GM12864 (cell line): ENCODE measurements around the gene SSU72.
A peak's percentile ranks its signal among the peaks of the same experiment; 100 is the strongest.

Experiments
- DNase-seq: peaks from one replicate; pipeline ENCODE4 v3.0.0-alpha.2; 2011; ENCODE audit warnings: low read depth
- H3K4me3 ChIP-seq: 2 replicates; pipeline ENCODE4 v1.5.1; 2011; ENCODE audit warnings: mild to moderate bottlenecking, low read depth, low read length, control low read depth
- TF ChIP-seq, protein P1 (sequence below): IDR thresholded peaks from 2 replicates; pipeline ENCODE4 v1.5.1; 2011; ENCODE audit warnings: low read depth, mild to moderate bottlenecking, moderate library complexity, low read length, control low read depth, inconsistent platforms; ENCODE audit errors: missing control alignments

The SSU72 gene

DNA sequence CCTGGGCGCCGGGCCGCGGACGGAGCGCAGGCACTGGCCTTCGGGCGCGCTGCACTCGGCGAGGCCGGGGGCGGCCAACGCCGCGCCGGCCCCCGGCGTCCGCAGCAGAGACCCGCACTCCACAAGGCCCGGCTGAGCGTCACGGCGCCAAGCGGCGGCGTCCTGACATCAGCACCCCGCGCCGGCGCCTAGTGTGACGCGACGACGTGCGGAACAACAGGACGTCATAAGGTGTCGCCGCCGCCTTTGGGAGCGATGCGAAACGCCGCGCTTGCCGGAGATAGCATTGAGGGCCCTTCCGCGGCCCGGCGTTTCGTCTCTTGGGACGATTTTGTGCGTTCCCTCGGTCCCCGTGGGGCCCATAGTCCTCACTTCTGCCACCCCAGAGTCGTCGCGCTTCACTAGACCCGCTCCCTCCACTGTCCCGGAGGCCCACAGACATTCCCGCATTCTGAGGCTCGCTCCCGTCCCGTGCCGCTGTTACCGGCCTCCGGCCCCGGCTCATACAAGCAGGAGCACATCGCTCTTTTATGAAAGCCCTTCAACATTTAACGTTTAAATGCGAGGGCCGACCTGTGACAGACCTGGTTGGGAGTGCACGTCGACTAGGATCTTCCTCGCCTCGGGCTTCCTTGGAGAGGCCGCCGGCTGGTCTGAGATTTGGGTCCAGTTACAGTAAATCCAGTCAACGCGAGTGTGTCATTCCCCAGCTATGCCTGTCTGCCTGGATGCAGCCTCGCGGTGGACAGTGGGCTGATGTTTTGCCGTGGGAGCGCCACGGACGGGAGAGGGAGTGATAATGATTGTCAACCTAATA, at the start of gene SSU72:
TSS of gene SSU72 (minus strand) at position 143 of the 817 bp plus-strand sequence. CDS start 306 bp downstream, outside the sequence.
- H3K4me3 ChIP-seq: peak within 1 kb of the TSS; percentile 92
- peak; percentile 74 for DNase-seq
- TF ChIP-seq, protein P1, sequence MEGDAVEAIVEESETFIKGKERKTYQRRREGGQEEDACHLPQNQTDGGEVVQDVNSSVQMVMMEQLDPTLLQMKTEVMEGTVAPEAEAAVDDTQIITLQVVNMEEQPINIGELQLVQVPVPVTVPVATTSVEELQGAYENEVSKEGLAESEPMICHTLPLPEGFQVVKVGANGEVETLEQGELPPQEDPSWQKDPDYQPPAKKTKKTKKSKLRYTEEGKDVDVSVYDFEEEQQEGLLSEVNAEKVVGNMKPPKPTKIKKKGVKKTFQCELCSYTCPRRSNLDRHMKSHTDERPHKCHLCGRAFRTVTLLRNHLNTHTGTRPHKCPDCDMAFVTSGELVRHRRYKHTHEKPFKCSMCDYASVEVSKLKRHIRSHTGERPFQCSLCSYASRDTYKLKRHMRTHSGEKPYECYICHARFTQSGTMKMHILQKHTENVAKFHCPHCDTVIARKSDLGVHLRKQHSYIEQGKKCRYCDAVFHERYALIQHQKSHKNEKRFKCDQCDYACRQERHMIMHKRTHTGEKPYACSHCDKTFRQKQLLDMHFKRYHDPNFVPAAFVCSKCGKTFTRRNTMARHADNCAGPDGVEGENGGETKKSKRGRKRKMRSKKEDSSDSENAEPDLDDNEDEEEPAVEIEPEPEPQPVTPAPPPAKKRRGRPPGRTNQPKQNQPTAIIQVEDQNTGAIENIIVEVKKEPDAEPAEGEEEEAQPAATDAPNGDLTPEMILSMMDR: no peak

DNA sequence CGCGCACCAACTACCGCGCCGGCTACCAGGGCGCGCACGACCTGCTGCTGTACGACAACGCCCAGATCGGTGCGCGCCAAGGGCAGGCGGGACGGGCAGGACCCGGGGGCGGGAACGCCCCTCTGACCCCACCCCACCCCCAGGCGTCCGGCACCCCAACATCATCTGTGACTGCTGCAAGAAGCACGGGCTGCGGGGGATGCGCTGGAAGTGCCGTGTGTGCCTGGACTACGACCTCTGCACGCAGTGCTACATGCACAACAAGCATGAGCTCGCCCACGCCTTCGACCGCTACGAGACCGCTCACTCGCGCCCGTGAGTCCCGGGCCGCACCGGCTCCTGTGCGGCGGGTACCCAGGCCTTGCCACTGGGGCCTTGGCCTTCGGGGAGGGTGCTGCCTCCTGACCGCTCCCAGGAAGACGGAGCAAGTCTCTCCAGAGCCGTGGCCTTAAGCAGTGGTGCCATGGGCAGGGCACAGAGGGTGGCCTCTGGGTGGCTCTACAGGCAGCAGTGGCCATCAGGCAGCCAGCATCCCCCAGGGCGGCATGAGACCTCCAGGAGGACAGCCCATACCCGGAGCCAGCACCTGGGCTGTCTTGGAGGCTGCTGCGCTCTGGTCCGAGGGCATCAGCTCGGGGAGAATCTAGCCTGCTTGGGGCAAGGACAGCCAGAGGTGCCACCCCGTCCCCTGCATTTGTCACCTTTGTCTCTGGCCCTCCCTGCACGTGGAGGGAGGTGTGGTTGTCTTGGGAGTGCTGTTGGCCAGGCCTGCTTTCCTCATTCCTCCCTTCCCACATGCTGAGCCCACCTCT, 49.2 kb upstream of the SSU72 start:
- DNase-seq: no peak
- no peak overlapping the region for H3K4me3 ChIP-seq
- TF ChIP-seq, protein P1: no peak

DNA sequence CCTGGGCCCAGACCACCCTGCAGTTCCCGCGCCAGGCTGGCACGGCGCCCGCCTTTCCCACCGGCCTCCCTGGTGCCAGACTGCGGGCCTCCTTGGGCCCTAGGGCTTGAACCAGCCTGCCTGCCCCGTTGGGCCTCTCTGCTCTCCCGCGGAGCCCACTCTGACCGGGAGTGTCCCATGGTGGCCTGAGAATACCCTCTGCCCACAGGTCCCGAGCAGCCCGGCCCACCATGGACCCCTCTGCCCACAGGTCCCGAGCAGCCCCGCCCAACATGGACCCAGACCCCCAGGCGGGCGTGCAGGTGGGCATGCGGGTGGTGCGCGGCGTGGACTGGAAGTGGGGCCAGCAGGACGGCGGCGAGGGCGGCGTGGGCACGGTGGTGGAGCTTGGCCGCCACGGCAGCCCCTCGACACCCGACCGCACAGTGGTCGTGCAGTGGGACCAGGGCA, 48.5 kb upstream of the SSU72 start:
- H3K4me3 ChIP-seq: no peak overlapping the region
- TF ChIP-seq, protein P1: no peak
- DNase-seq: no peak

DNA sequence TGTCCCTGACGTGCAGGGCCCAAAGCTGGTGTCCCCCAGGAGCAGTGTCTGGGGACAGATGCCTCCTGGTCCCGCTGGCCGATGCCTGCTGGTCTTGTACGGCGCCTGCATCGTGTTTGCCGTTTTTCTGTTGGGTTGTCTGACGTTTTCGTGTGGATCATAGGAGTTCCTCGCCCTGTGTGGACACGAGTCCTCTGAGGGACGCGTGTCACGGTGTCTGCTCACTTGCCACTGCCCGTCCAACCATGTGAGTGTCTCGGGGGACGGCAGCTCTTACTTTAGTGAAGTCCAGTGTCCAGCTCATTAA, 48.1 kb upstream of the SSU72 start:
- TF ChIP-seq, protein P1: no peak
- DNase-seq: no peak
- H3K4me3 ChIP-seq: no peak overlapping the region

DNA sequence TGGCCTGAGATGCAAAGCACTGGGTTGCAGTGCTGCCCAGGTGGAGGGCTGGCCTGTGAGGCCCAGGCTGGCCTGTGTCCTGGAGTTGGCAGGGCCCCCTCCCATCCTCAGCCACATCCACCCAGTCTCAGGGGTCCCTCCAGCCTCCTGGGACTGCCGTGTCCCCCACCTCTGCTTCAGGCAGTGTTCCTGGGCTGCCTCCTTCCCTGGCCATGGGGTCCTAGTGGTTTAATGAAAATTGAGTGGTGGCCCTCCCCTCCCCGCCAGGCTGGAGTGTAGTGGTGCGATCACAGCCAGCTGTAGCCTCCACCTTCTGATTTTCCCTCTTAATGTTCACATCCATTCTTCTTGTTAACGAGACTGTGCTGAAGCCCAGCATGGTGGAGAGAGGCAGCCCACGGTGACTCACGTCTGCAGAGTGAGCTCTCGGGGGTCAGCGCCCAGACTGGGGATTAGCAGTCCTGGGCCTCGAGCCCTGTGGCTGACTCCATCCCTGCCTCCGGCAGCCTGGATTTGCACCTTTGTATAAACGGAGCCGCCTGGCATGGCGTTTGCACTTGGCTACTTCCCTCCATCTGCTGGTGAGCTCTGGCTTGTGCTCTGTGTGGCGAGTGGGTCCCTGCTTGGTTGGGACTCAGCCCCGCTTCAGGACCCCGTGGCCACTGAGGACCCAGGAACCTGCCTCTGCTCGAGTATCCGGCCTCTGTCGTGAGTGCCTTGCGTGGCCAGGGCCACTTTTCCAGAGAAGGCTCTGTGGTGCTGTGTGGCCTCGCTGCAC, 47.5 kb upstream of the SSU72 start:
- H3K4me3 ChIP-seq: no peak overlapping the region
- TF ChIP-seq, protein P1: no peak
- no peak for DNase-seq

DNA sequence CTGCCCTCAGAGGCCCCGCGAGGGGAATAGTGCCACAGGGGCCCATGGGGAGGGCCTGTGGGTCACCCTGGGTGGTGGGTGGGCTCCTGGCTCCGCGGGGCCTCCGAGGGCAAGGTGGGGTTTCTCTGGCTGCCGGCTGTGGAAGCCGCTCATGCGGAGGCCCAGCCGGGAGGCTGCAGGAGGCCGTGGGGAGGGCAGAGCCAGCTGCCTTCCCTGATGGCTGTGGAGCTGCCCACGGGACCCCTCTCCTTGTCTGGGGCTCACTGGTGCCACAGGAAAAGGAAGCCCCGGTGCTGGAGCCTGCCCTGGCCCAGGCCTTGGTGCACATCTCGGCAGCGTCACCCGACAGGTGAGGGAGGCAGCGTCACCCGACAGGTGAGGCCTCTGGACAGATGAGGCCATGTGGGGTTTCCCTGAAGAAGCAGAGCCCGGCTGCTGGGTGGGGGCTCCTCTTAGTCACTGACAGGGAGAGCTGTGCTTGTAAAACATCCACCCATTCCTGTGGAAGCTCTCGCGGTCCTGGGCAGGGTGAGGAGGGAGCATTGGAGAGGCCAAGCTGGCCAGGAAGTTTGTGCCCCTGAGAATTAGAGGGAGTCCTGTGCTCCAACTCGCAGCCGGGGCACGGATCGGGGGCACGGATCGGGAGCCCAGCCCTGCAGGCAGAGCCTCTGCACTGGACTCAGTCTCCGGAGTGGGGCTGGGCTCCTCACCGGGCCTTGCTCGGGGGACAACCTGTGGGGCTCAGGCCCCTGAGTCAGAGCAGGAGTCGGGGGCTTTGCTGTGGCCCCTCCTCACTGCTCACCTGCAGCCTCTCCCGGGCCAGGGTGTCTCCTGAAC, 46.7 kb upstream of the SSU72 start:
- DNase-seq: no peak
- TF ChIP-seq, protein P1: no peak
- no peak overlapping the region for H3K4me3 ChIP-seq
